HL-60/S4 treated with phorbol 12-myristate 13-acetate at 8.2 ng/mL for 4 days and 3 days (cell line): ENCODE results near the gene TKFC.

Experiments used
- in situ Hi-C: fragments of 300-500 bp; cut with MboI; formaldehyde crosslinking; loops from 2 replicates; pipeline ENCODE4 v1.15.0; 2022; ENCODE audit warnings: low sequenced_read_pairs

TKFC gene

GRCh38 chr11:61315260-61315659 lies 17.8 kb upstream of the TKFC start:
- in situ Hi-C loops: no loop called here

- in situ Hi-C loops: no loop called here
These were observed 7.2 kb upstream of the TKFC start for GRCh38 chr11:61325649-61326414.

- in situ Hi-C loops: no loop called here
These were observed 5.4 kb upstream of the TKFC start for GRCh38 chr11:61327669-61328071.

- in situ Hi-C loops: no loop called here
These were observed 4.7 kb upstream of the TKFC start for GRCh38 chr11:61328351-61328750.

GRCh38 chr11:61329871-61330270 lies 3.2 kb upstream of the TKFC start:
- in situ Hi-C loops: no loop called here

GRCh38 chr11:61331651-61332050 lies 1.4 kb upstream of the TKFC start:
- in situ Hi-C loops: no loop called here

GRCh38 chr11:61332281-61332796 lies 689 bp upstream of the TKFC start:
- in situ Hi-C loops: no loop called here

- in situ Hi-C loops: no loop called here
These were observed 764 bp downstream of the TKFC start for GRCh38 chr11:61333550-61334433.

GRCh38 chr11:61334434-61335354 lies 1.7 kb downstream of the TKFC start:
- in situ Hi-C loops: loop anchor here (5.0 kb wide), 1 partner anchor 53 kb away; no protein-coding TSS in a partner anchor

GRCh38 chr11:61335355-61335710 lies 2.3 kb downstream of the TKFC start:
- in situ Hi-C loops: loop anchor here (5.0 kb wide), 1 partner anchor 52 kb away; no protein-coding TSS in a partner anchor

GRCh38 chr11:61336171-61336935 lies 3.3 kb downstream of the TKFC start:
- in situ Hi-C loops: loop anchor here (5.0 kb wide), 1 partner anchor 51 kb away; no protein-coding TSS in a partner anchor

- in situ Hi-C loops: loop anchor here (5.0 kb wide), 1 partner anchor 49 kb away; no protein-coding TSS in a partner anchor
These were observed 4.9 kb downstream of the TKFC start for GRCh38 chr11:61337706-61338470.

- in situ Hi-C loops: loop anchor here (5.0 kb wide), 1 partner anchor 48 kb away; no protein-coding TSS in a partner anchor
These were observed 5.9 kb downstream of the TKFC start for GRCh38 chr11:61338783-61339489.

GRCh38 chr11:61339490-61339878 lies 6.5 kb downstream of the TKFC start:
- in situ Hi-C loops: loop anchor here (5.0 kb wide), 1 partner anchor 48 kb away; no protein-coding TSS in a partner anchor

GRCh38 chr11:61340979-61341378 lies 8.0 kb downstream of the TKFC start:
- in situ Hi-C loops: no loop called here

- in situ Hi-C loops: no loop called here
These were observed 8.7 kb downstream of the TKFC start for GRCh38 chr11:61341706-61342105.

- in situ Hi-C loops: no loop called here
These were observed 9.3 kb downstream of the TKFC start for GRCh38 chr11:61342207-61342803.
